Neural cell (in vitro differentiated cells): ENCODE measurements around the gene GMEB2.

Experiments used
- CTCF ChIP-seq: fragments of 450-650 bp; IDR thresholded peaks from 2 replicates; pipeline ENCODE4 v1.5.1; 2014; ENCODE audit warnings: antibody characterized with exemption, mild to moderate bottlenecking, moderate library complexity; ENCODE audit not compliant: poor library complexity, severe bottlenecking
- EP300 ChIP-seq: fragments of 450-650 bp; conservative IDR thresholded peaks from 2 replicates; pipeline ENCODE4 v1.6.1; 2014; ENCODE audit warnings: antibody characterized with exemption, mild to moderate bottlenecking, moderate library complexity; ENCODE audit not compliant: poor library complexity, severe bottlenecking
- EZH2 ChIP-seq: fragments of 200-600, 300-800 bp; shearing (Covaris generic), sonication (generic); IDR thresholded peaks from 2 replicates; pipeline ENCODE4 v1.6.1; 2014; ENCODE audit warnings: antibody characterized with exemption, low read length, borderline replicate concordance, mild to moderate bottlenecking; ENCODE audit not compliant: insufficient read depth, poor library complexity, severe bottlenecking
- POLR2AphosphoS5 ChIP-seq: IDR thresholded peaks from 2 replicates; pipeline ENCODE4 v1.6.1; 2012
- RAD21 ChIP-seq: fragments of 450-650 bp; conservative IDR thresholded peaks from 2 replicates; pipeline ENCODE4 v1.6.1; 2014; ENCODE audit warnings: antibody characterized with exemption, mild to moderate bottlenecking, moderate library complexity
- TAF1 ChIP-seq: IDR thresholded peaks from 2 replicates; pipeline ENCODE4 v1.6.1; 2012; ENCODE audit warnings: low read depth

- TF ChIP-seq POLR2AphosphoS5 (no peak), CTCF (no peak), TAF1 (no peak), EZH2 (no peak), RAD21 (no peak), EP300 (no peak)
Measured at GRCh38 chr20:63572071-63572787, 54.7 kb downstream of the GMEB2 start.
